Heart right ventricle (tissue), 16 donors: ENCODE results near the gene CMTR2. TPM values are rescaled to one million over a fixed set of nuclear protein-coding genes. Genes with fewer than 3 reads are reported as not detected.

Source experiments
- ATAC-seq, 8 donors: fragments of 200-7000 bp; cut with Tn5 transposase; one replicate each; pipeline ENCODE4 v1.9.1; 2020; ENCODE audit warnings: mild to moderate bottlenecking in 8 of 8, moderate library complexity in 8 of 8, moderate number of reproducible peaks in 1 of 8
- DNase-seq, 2 donors: peaks; one replicate each; pipeline ENCODE4 v3.0.0-alpha.2; 2020
- H3K27ac ChIP-seq, 10 donors: fragments of 200-600 bp; sonication (generic) in 2 of 10; one replicate each; pipeline versions ENCODE4 v1.5.0 to v1.8.0; 2020 to 2022; ENCODE audit warnings: mild to moderate bottlenecking in 3 of 10
- H3K27me3 ChIP-seq, 7 donors: fragments of 200-600 bp; one replicate each; pipeline ENCODE4 v1.8.0; 2021 to 2022; ENCODE audit warnings: mild to moderate bottlenecking in 2 of 7
- H3K36me3 ChIP-seq, 9 donors: fragments of 200-600 bp; sonication (generic) in 1 of 9; one replicate each; pipeline versions ENCODE4 v1.5.0 to v1.8.0; 2020 to 2022; ENCODE audit warnings: mild to moderate bottlenecking in 2 of 9
- H3K4me1 ChIP-seq, 9 donors: fragments of 200-600 bp; sonication (generic) in 1 of 9; one replicate each; pipeline versions ENCODE4 v1.5.0 to v1.8.0; 2020 to 2022; ENCODE audit warnings: mild to moderate bottlenecking in 4 of 9
- H3K4me3 ChIP-seq, 10 donors: fragments of 200-600 bp; sonication (generic) in 2 of 10; one replicate each; pipeline versions ENCODE4 v1.5.0 to v1.8.0; 2020 to 2022; ENCODE audit warnings: mild to moderate bottlenecking in 7 of 10, moderate library complexity in 2 of 10
- H3K9me3 ChIP-seq, 11 donors: fragments of 200-600 bp in 10 of 11; sonication (generic) in 2 of 11; one replicate each; pipeline versions ENCODE4 v1.5.0 to v1.8.0; 2013 to 2022; ENCODE audit warnings: mild to moderate bottlenecking in 2 of 11, control low read depth in 1 of 11, moderate library complexity in 1 of 11
- WGBS, 2 donors: extraction: QIAGEN DNeasy Blood & Tissue Kit; methylation state at CpG; one replicate each; pipeline ENCODE4 v1.1.7; 2013; ENCODE audit warnings: inconsistent platforms in 1 of 2; 5-methylcytosine and 5-hydroxymethylcytosine counted together
- intact Hi-C, 10 donors: fragments of 100-400 bp; cut with DNase I; formaldehyde crosslinking; loops; one replicate each; pipeline versions ENCODE4 v1.11.1 to v1.14.2; 2022
- polyA plus RNA-seq, 2 donors: library from polyadenylated mRNA; stranded (reverse); fragments of 200-250 nt; gene quantifications; one replicate each; pipeline ENCODE4 v1.2.3, GENCODE V29; 2013
- total RNA-seq, 10 donors: library from RNA; stranded (reverse); fragmentation: NEBNext Ultra II Directional in 3 of 10; extraction: Animal tissue kit (Norgen Biotek cat#: 25700) in 3 of 10; gene quantifications; one replicate each; pipeline versions ENCODE4 v1.2.1 to v1.2.4, GENCODE V29; 2021 to 2023
- TF ChIP-seq, protein P1 (sequence below), 9 donors: fragments of 200-600 bp; sonication (generic) in 2 of 9; IDR thresholded peaks; one replicate each; pipeline versions ENCODE4 v1.5.0 to v1.8.0; 2021 to 2022; ENCODE audit warnings: antibody characterized with exemption in 9 of 9, mild to moderate bottlenecking in 5 of 9, moderate library complexity in 1 of 9
- donor health status: Arrhythmogenic right ventricular cardiomyopathy.
- donor health status: ischemic (EF 13 %, LVEDD 7.1; RV severe dilation, severe dysfunction).
- donor health status: healthy with polysubstance abuse.
- donor health status: DM: no; HTN: yes; CAD: no.
- donor health status: DM: no; HTN: no; CAD: no.
- donor health status: ischemic (EF 25% LVEDD 6.9; RV normal size, moderate dysfunction).
- donor health status: ischemic (EF 25% LVEDD 5.7; RV mildly dilated, moderate dysfunction).
- donor health status: healthy.
- donor health status: DM: yes; HTN: yes; CAD: no.
- donor health status: Ischemic cardiomyopathy.
- donor health status: ischemic (EF 35%, LVEDD 5.7; RV mildly dilated, moderate dysfunction).
- donor health status: nonischemic (EF 11% LVEDD 7.7; RV severe dilation, severe dysfunction).
- donor health status: DM: yes; HTN: yes; CAD: no.
- donor health status: PGD.
- donor health status: ischemic (EF 29% LVEDD 5.4; RV normal size, mild dysfunction).
- donor health status: nonischemic (EF 23%, LVEDD 6.1; RV moderate dilation, normal function).

Gene CMTR2
- total and polyA plus RNA-seq, 12 donors = 2.7 to 11.6 (median 8.3) TPM

DNA sequence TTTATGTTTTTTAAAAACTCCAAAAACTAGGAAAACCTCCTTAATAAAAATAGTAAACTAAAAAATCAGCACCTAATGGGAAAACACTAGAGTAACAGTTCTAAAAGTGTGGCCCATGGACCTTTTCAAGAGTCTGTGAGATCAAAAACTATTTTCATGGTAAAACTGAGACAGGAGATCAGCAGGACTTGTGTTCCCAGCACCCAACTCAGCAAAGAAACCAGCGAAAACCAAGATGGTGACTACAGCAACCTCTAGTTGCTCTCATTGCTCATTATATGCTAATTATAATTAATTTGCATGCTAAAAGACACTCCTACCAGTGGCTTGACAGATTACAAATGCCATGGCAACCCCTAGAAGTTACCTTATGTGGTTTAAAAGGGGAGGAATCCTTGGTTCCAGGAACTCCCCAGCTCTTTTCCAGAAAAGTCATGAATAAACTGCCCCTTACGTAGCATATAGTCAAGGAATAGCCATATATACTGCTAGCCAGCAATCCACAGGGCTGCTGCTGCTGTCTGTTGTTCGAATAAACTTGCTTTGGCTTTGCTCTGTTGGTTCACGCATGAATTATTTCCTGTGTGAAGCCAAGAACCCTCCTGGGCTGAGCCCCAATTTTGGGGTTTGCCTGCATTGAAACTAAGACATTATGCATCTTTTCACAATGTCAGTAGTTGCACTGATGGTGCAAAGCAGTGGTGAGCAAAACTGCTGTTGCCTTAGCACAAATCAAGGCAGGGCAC, 12.4 kb downstream of the CMTR2 start:
- 93% methylated on average over 4 of the region's 4 CpGs for WGBS, 2 donors
- H3K4me1 ChIP-seq = no peaks in the 10 kb centered on the region
- no peaks in the 10 kb centered on the region for H3K27me3 ChIP-seq
- ATAC-seq (no peak), DNase-seq (no peak)
- H3K27ac ChIP-seq = no peak overlapping the region
- no peaks in the 10 kb centered on the region for H3K36me3 ChIP-seq
- TF ChIP-seq, protein P1, sequence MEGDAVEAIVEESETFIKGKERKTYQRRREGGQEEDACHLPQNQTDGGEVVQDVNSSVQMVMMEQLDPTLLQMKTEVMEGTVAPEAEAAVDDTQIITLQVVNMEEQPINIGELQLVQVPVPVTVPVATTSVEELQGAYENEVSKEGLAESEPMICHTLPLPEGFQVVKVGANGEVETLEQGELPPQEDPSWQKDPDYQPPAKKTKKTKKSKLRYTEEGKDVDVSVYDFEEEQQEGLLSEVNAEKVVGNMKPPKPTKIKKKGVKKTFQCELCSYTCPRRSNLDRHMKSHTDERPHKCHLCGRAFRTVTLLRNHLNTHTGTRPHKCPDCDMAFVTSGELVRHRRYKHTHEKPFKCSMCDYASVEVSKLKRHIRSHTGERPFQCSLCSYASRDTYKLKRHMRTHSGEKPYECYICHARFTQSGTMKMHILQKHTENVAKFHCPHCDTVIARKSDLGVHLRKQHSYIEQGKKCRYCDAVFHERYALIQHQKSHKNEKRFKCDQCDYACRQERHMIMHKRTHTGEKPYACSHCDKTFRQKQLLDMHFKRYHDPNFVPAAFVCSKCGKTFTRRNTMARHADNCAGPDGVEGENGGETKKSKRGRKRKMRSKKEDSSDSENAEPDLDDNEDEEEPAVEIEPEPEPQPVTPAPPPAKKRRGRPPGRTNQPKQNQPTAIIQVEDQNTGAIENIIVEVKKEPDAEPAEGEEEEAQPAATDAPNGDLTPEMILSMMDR (IDR thresholded peaks at IDR 0.05) = no peak
- H3K4me3 ChIP-seq = no peak overlapping the region
- intact Hi-C loops = no loop called here
- peaks cover 0 to 16% (median 5%) of the 10 kb centered on the region in 11 donors for H3K9me3 ChIP-seq

DNA sequence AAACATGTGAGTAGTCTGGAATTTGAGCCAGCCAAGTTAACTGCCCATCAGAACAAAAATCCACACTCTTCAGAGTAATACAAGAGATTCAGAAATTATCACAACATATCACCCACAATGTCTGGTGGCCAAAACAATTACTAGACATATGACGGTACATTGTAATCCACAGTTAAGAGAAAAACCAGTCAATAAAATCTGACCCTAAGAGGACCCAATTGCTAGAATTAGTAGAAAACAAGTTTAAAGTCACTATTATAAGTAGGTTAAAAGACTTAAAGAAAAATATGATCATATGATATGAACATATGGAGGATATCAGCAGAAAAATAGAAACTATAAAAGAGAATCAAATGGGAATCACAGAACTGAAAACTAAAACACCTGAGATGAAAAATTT, 15.8 kb downstream of the CMTR2 start:
- intact Hi-C loops = no loop called here
- TF ChIP-seq, protein P1 (IDR thresholded peaks at IDR 0.05) = no peak
- 91 to 92% methylated on average over 1 of the region's 1 CpG for WGBS, 2 donors
- no peak for ATAC-seq
- H3K4me3 ChIP-seq = no peak overlapping the region
- H3K9me3 ChIP-seq = peaks cover 0 to 16% (median 5%) of the 10 kb centered on the region in 11 donors
- DNase-seq = no peak
- H3K27me3 ChIP-seq = no peaks in the 10 kb centered on the region
- no peaks in the 10 kb centered on the region for H3K4me1 ChIP-seq
- H3K36me3 ChIP-seq = no peaks in the 10 kb centered on the region
- no peak overlapping the region for H3K27ac ChIP-seq

DNA sequence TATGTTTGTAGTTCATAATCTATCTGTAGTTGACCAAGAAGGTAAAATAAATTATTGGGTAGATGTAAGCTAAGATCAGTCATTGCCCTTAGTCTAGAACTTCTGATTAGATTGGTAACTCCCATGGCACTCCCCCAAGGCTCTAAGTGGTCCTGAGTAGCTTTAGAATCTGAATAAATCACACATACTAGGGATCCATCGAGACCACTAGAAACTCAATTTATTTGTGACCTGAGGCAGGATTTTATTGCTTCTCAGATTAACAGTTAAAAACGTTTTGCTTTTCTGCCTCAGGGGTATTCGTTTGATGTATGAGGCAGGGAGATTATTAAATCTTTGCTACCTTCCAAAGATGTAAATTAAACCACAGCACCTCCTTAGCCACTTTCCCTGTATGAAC, 24.9 kb downstream of the CMTR2 start:
- H3K4me1 ChIP-seq = no peaks in the 10 kb centered on the region
- H3K36me3 ChIP-seq = no peaks in the 10 kb centered on the region
- no peaks in the 10 kb centered on the region for H3K9me3 ChIP-seq
- no peak overlapping the region for H3K27ac ChIP-seq
- H3K4me3 ChIP-seq = no peak overlapping the region
- peaks cover 0 to 13% (median 0%) of the 10 kb centered on the region in 7 donors for H3K27me3 ChIP-seq
- WGBS, 2 donors = 61 to 64% methylated on average over 3 of the region's 3 CpGs
- TF ChIP-seq, protein P1 (IDR thresholded peaks at IDR 0.05) = no peak
- ATAC-seq (no peak), DNase-seq (no peak)
- intact Hi-C loops = no loop called here

DNA sequence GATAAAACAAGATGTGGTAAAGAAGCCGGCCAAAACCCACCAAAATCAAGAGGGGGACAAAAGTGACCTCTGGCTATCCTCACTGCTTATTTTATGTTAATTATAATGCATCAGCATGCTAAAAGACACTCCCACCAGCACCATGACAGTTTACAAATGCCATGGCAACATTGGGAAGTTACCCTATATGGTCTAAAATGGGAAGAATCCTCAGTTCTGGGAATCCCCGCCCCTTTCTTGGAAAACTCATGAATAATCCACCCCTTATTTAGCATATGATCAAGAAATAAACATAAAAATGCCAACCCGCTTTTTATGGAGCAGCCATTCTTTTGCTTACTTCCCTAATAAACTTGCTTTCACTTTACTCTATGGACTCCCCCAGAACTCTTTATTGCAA, 25.6 kb downstream of the CMTR2 start:
- Histone ChIP-seq H3K9me3 (no peaks in the 10 kb centered on the region), H3K27me3 (peaks cover 0 to 13% (median 0%) of the 10 kb centered on the region in 7 donors), H3K27ac (no peak overlapping the region), H3K4me3 (no peak overlapping the region), H3K4me1 (no peaks in the 10 kb centered on the region), H3K36me3 (no peaks in the 10 kb centered on the region)
- WGBS, 2 donors = 81 to 85% methylated on average over 3 of the region's 3 CpGs
- TF ChIP-seq, protein P1 (IDR thresholded peaks at IDR 0.05) = no peak
- ATAC-seq (no peak), DNase-seq (no peak)
- intact Hi-C loops = no loop called here
